Stomach (tissue), 9 donors: ENCODE data around the gene KIF5A. TPM values are rescaled to one million over a fixed set of nuclear protein-coding genes. Genes with fewer than 3 reads are reported as not detected.
"Not testable (repeated sequence)": the region's sequence is repeated elsewhere in the genome, so short reads cannot be mapped to it uniquely, and the experiment has no call there.

ENCODE experiments used
- DNase-seq, 2 donors: peaks; one replicate each; pipeline versions ENCODE4 v3.0.0 to v3.0.0-alpha.2; 2013 to 2019
- H3K27ac ChIP-seq, 5 donors: fragments of 200-600 bp in 4 of 5; sonication (generic) in 4 of 5; one replicate each; pipeline ENCODE4 v1.5.1; 2013 to 2019; ENCODE audit warnings: mild to moderate bottlenecking in 1 of 5, moderate library complexity in 1 of 5
- H3K27me3 ChIP-seq, 3 donors: fragments of 200-600 bp; sonication (generic); one replicate each; pipeline ENCODE4 v1.5.1; 2017 to 2019; ENCODE audit warnings: mixed run types in 1 of 3
- H3K36me3 ChIP-seq, 4 donors: fragments of 200-600 bp; sonication (generic); 1 replicate in 3 of 4; 2 replicates in 1 of 4; pipeline ENCODE4 v1.5.1; 2016 to 2019
- H3K4me1 ChIP-seq, 4 donors: fragments of 200-600 bp; sonication (generic); one replicate each; pipeline ENCODE4 v1.5.1; 2016 to 2019
- H3K4me3 ChIP-seq, 4 donors: fragments of 200-600 bp; sonication (generic) in 3 of 4; one replicate each; pipeline ENCODE4 v1.5.1; 2016 to 2019; ENCODE audit warnings: mild to moderate bottlenecking in 1 of 4
- H3K9me3 ChIP-seq, 4 donors: fragments of 200-600 bp; sonication (generic); one replicate each; pipeline ENCODE4 v1.5.1; 2016 to 2019
- CTCF ChIP-seq, 7 experiments: fragments of 450-650 bp in 4 of 7; fragments of 200-600 bp in 3 of 7; sonication (generic) in 3 of 7; IDR thresholded peaks; one replicate each; pipeline ENCODE4 v1.5.1; 2016 to 2019; ENCODE audit warnings: antibody characterized with exemption in 7 of 7, control low read depth in 2 of 7, mild to moderate bottlenecking in 1 of 7
- EP300 ChIP-seq: sonication (generic); formaldehyde crosslinking; IDR thresholded peaks from one replicate; pipeline ENCODE4 v1.6.1; 2017; ENCODE audit warnings: antibody characterized with exemption
- POLR2A ChIP-seq, 4 donors: fragments of 450-650 bp; IDR thresholded peaks; one replicate each; pipeline ENCODE4 v1.6.1; 2016; ENCODE audit warnings: antibody characterized with exemption in 4 of 4, control low read depth in 2 of 4, mild to moderate bottlenecking in 1 of 4, moderate library complexity in 1 of 4
- POLR2AphosphoS5 ChIP-seq, 3 donors: sonication (generic); formaldehyde crosslinking; IDR thresholded peaks; one replicate each; pipeline ENCODE4 v1.6.1; 2016; ENCODE audit warnings: antibody characterized with exemption in 3 of 3
- WGBS, 5 donors: extraction: QIAGEN DNeasy Blood & Tissue Kit in 3 of 5; methylation state at CpG; one replicate each; pipeline versions ENCODE4 v1.1.5 to v1.1.7; 2013 to 2018; 5-methylcytosine and 5-hydroxymethylcytosine counted together
- intact Hi-C: fragments of 100-400 bp; cut with DNase I; formaldehyde crosslinking; loops from one replicate; pipeline ENCODE4 v1.15.1; 2023; ENCODE audit warnings: low total_unique reads
- polyA plus RNA-seq, 3 donors: library from polyadenylated mRNA; stranded (reverse); fragments of 200-250 nt; gene quantifications; one replicate each; pipeline ENCODE4 v1.2.3, GENCODE V29; 2013
- total RNA-seq, 5 donors: library from RNA; depleted of rRNA; stranded (reverse); fragments of >200 nt; gene quantifications; one replicate each; pipeline versions ENCODE4 v1.1.0 to v1.2.3, GENCODE V29; 2014 to 2016
- donor health status: healthy with polysubstance abuse.
- donor health status: Bipolar disorder and iron deficiency.
- donor health status: healthy.

Gene KIF5A
- total and polyA plus RNA-seq, 8 donors, result 0.19 to 2.3 (median 1.3) TPM; not detected in 1

DNA sequence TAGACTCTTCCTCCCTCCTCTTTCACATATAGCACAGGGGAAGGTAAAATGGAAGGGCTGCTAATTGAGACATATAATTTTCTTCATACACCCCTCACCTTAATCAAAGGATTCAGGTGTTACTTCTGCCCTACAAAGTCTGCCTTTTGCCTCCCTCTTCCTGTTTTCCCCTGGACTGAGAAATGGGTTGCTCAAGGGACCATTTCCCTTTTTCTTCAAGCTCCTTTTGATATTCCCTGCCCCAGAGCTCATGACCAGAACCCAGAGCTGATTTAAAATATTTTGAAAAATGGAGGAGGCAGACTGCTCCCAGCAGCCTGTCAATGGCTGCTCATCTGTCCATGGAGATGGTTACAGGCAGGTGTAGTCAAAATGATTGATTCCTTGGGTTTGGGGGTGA is 34.8 kb downstream of the KIF5A start:
- peaks cover 0 to 4% (median 0%) of the 10 kb centered on the region in 4 donors for H3K36me3 ChIP-seq
- no peak overlapping the region for H3K27ac ChIP-seq
- no peaks in the 10 kb centered on the region for H3K4me1 ChIP-seq
- H3K9me3 ChIP-seq, result no peaks in the 10 kb centered on the region
- no peak overlapping the region for H3K4me3 ChIP-seq
- intact Hi-C loops, result loop anchor here (5.0 kb wide), 1 partner anchor 38 kb away; no protein-coding TSS in a partner anchor
- TF ChIP-seq POLR2A (IDR thresholded peaks at IDR 0.05) (no peak), CTCF (IDR thresholded peaks at IDR 0.05) (no peak), EP300 (no peak), POLR2AphosphoS5 (IDR thresholded peaks at IDR 0.05) (no peak)
- peaks cover 0 to 13% (median 0%) of the 10 kb centered on the region in 3 donors for H3K27me3 ChIP-seq
- no peak for DNase-seq

DNA sequence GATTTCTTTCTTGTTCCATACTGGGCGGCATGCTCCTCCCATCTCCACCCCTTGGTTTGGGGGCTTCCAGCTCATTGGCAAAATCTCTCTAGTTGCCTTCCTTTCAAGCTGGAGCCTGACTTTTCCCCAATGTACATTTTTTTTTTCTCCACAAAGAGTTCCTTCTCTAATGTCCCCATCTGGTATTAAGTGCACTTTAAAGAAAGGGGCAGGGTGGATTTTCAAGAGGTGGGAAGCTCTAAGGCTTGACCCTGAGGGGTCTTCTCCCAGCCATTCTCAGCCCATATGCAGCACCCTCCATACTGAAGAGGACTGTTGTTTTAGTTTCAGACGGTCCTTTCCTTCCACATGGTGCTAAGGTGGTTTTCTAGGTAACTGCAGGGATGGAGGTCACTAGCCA is 35.3 kb downstream of the KIF5A start:
- peaks cover under 1 to 2% (median under 1%) of the 10 kb centered on the region in 4 donors for H3K4me1 ChIP-seq
- intact Hi-C loops, result no loop called here
- WGBS, 5 donors, result 64 to 86% (median 79%) methylated on average over 2 of the region's 2 CpGs

DNA sequence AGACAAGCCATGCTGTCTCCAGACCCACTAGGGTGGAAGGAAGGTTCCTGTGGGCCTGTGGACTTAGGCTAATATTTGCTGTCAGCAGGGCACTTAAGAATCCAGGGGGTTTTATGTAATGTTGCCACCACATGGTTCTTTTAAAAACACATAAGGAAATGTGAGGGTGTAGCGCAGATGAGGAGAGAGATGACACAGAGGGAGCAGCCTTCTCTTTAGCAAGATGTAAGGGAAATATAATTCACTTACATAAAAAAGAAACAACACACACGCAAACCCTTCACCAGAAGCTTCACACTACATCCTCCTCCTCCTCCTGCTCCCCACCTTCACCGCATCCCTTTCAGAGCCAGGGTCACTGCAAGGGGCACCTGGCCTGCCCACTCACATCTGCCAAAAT is 36.3 kb downstream of the KIF5A start:
- Histone ChIP-seq H3K27me3 (peaks cover 0 to 13% (median 0%) of the 10 kb centered on the region in 3 donors), H3K4me3 (no peak overlapping the region), H3K27ac (no peak overlapping the region), H3K4me1 (peaks cover 5 to 7% (median 7%) of the 10 kb centered on the region in 4 donors), H3K9me3 (no peaks in the 10 kb centered on the region), H3K36me3 (peaks cover 0 to 4% (median 0%) of the 10 kb centered on the region in 4 donors)
- no peak for TF ChIP-seq EP300
- no peak for TF ChIP-seq POLR2AphosphoS5 (IDR thresholded peaks at IDR 0.05)
- TF ChIP-seq POLR2A (IDR thresholded peaks at IDR 0.05), result no peak
- no peak for TF ChIP-seq CTCF (IDR thresholded peaks at IDR 0.05)
- intact Hi-C loops, result no loop called here
- DNase-seq, result no peak
- 82 to 92% (median 90%) methylated on average over 3 of the region's 3 CpGs for WGBS, 5 donors

More for the DNA sequence above, 35.3 kb downstream of the KIF5A start:
- H3K36me3 ChIP-seq, result peaks cover 0 to 4% (median 0%) of the 10 kb centered on the region in 4 donors
- TF ChIP-seq EP300, result no peak
- no peak overlapping the region for H3K4me3 ChIP-seq
- H3K27ac ChIP-seq, result no peak overlapping the region
- DNase-seq, result no peak
- no peaks in the 10 kb centered on the region for H3K9me3 ChIP-seq
- H3K27me3 ChIP-seq, result peaks cover 0 to 13% (median 0%) of the 10 kb centered on the region in 3 donors

DNA sequence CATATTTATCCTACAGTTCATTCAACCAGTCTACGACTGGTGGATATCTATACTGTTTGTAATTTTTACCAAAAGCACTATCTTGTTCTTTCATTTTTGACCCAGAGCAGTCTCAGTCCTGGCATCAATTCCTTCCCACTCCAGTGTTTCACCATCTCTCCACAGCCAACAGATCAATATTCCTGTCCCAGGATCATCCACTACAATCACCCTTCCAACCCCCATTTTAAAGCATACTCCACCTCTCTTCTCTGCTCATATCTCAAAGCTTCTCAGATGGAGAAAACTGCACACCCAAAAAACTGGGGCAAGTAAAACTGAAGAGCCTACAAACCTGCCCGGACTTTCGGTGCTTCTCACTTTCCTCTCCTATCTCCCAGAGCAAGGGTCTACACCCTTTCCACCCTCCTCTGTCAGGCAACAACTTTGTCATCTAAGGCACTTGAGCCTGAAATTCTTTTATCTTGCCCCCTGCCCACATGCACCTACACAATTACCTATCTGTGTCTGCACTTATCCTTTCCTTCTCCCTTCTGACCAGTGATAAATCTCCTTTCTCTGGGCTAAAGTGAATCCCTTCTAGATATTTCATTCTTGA is 37.1 kb downstream of the KIF5A start:
- H3K36me3 ChIP-seq, result no peaks in the 10 kb centered on the region
- 79 to 90% (median 86%) methylated on average over 3 of the region's 3 CpGs for WGBS, 5 donors
- TF ChIP-seq EP300, result no peak
- TF ChIP-seq CTCF (IDR thresholded peaks at IDR 0.05), result no peak
- no peak for TF ChIP-seq POLR2AphosphoS5 (IDR thresholded peaks at IDR 0.05)
- no peak for TF ChIP-seq POLR2A (IDR thresholded peaks at IDR 0.05)
- H3K9me3 ChIP-seq, result no peaks in the 10 kb centered on the region
- peaks cover 0 to 13% (median 0%) of the 10 kb centered on the region in 3 donors for H3K27me3 ChIP-seq
- H3K4me3 ChIP-seq, result no peak overlapping the region
- peaks cover 10 to 14% (median 12%) of the 10 kb centered on the region in 4 donors for H3K4me1 ChIP-seq
- intact Hi-C loops, result no loop called here
- no peak for DNase-seq
- no peak overlapping the region for H3K27ac ChIP-seq

DNA sequence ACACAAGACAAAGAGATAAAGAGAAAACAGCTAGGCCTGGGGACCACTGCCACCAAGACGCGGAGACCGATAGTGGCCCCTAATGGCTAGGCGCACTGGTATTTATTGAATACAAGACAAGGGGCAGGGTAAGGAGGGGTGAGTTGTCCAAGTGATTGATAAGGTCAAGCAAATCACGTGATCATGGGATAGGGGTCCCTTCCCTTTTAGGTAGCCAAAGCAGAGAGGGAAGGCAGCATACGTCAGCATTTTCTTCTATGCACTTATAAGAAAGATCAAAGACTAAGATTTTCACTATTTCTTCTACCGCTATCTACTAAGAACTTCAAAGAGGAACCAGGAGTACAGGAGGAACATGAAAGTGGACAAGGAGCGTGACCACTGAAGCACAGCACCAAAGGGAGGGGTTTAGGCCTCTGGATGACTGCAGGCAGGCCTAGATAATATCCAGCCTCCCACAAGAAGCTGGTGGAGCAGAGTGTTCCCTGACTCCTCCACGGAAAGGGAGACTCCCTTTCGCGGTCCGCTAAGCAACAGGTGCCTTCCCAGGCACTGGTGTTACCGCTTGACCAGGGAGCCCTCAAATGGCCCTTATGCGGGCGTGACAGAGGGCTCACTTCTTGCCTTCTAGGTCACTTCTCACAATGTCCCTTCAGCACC is 39.2 kb downstream of the KIF5A start:
- intact Hi-C loops, H3K9me3 ChIP-seq: not testable (repeated sequence)
- WGBS, 5 donors, result 82 to 88% (median 87%) methylated on average over 15 of the region's 15 CpGs

More for the DNA sequence above, 39.2 kb downstream of the KIF5A start:
- Histone ChIP-seq H3K27me3 (peaks cover 0 to 13% (median 0%) of the 10 kb centered on the region in 3 donors), H3K4me1 (peaks cover 22 to 31% (median 26%) of the 10 kb centered on the region in 4 donors)
- not testable (repeated sequence) for H3K36me3 ChIP-seq, H3K4me3 ChIP-seq, H3K27ac ChIP-seq, DNase-seq
